Lung (tissue), 12 donors: ENCODE results near the gene TTC27. TPM values are rescaled to one million over a fixed set of nuclear protein-coding genes. Genes with fewer than 3 reads are reported as not detected.
A peak's percentile ranks its signal among the peaks of the same experiment; 100 is the strongest.

Source experiments
- ATAC-seq: fragments of 200-7000 bp; cut with Tn5 transposase; one replicate; pipeline ENCODE4 v1.9.1; 2020; ENCODE audit warnings: moderate number of reproducible peaks; ENCODE audit not compliant: insufficient read depth, low FRiP score
- DNase-seq, 3 donors: peaks; one replicate each; pipeline ENCODE4 v3.0.0-alpha.2; 2013 to 2017
- H3K27ac ChIP-seq, 2 donors: one replicate each; pipeline ENCODE4 v1.5.1; 2013; ENCODE audit warnings: mild to moderate bottlenecking in 2 of 2, moderate library complexity in 2 of 2, control low read depth in 1 of 2, inconsistent platforms in 1 of 2, low read depth in 1 of 2, low read length in 1 of 2
- H3K27me3 ChIP-seq, 3 donors: one replicate each; pipeline ENCODE4 v1.5.1; 2013; ENCODE audit warnings: low read length in 2 of 3; ENCODE audit not compliant: control insufficient read depth in 3 of 3, insufficient read depth in 3 of 3
- H3K36me3 ChIP-seq, 4 donors: one replicate each; pipeline ENCODE4 v1.5.1; 2013; ENCODE audit warnings: low read length in 4 of 4, mild to moderate bottlenecking in 1 of 4, moderate library complexity in 1 of 4; ENCODE audit not compliant: control insufficient read depth in 4 of 4, insufficient read depth in 4 of 4
- H3K4me1 ChIP-seq, 5 donors: one replicate each; pipeline ENCODE4 v1.5.1; 2013; ENCODE audit warnings: low read length in 5 of 5, mild to moderate bottlenecking in 2 of 5, moderate library complexity in 1 of 5; ENCODE audit not compliant: control insufficient read depth in 5 of 5, insufficient read depth in 5 of 5
- H3K4me3 ChIP-seq: one replicate; pipeline ENCODE4 v1.5.1; 2013; ENCODE audit warnings: mild to moderate bottlenecking, control low read depth, moderate library complexity
- H3K9ac ChIP-seq, 2 donors: one replicate each; pipeline ENCODE4 v1.5.1; 2013; ENCODE audit warnings: low read length in 2 of 2, control low read depth in 1 of 2; ENCODE audit not compliant: insufficient read depth in 1 of 2
- H3K9me3 ChIP-seq, 4 donors: one replicate each; pipeline ENCODE4 v1.5.1; 2013; ENCODE audit warnings: low read length in 3 of 4, mild to moderate bottlenecking in 1 of 4, moderate library complexity in 1 of 4; ENCODE audit not compliant: control insufficient read depth in 4 of 4, insufficient read depth in 3 of 4
- CTCF ChIP-seq: IDR thresholded peaks from 2 replicates; pipeline ENCODE4 v1.5.1; 2012; ENCODE audit warnings: mild to moderate bottlenecking; ENCODE audit errors: control extremely low read depth, extremely low read depth
- WGBS, 2 donors: extraction: QIAGEN DNeasy Blood & Tissue Kit; methylation state at CpG; one replicate each; pipeline ENCODE4 v1.1.7; 2013; 5-methylcytosine and 5-hydroxymethylcytosine counted together
- polyA plus RNA-seq, 2 donors: library from polyadenylated mRNA; stranded (reverse); fragments of 200-250 nt; gene quantifications; one replicate each; pipeline ENCODE4 v1.2.1, GENCODE V29; 2013
- total RNA-seq, 2 donors: library from RNA; depleted of rRNA in 1 of 2; stranded (reverse); fragments of >200 nt in 1 of 2; gene quantifications; one replicate each; pipeline ENCODE4 v1.2.1, GENCODE V29; 2014 to 2021
- donor health status: control.
- donor health status: control.
- donor health status: Bipolar disorder and iron deficiency.
- donor health status: healthy.
- donor health status: DM: yes; HTN: yes; CAD: no.

Gene TTC27
- total and polyA plus RNA-seq, 4 donors: 5.2 to 17.4 (median 12.3) TPM

GRCh38 chr2:32862269-32863055 lies 234.6 kb downstream of the TTC27 start:
- no peak for DNase-seq

GRCh38 chr2:32863326-32863725 lies 235.5 kb downstream of the TTC27 start:
- H3K9ac ChIP-seq: no peak overlapping the region
- H3K9me3 ChIP-seq: no peaks in the 10 kb centered on the region
- DNase-seq (no peak), ATAC-seq (no peak)
- no peak for TF ChIP-seq CTCF
- H3K4me3 ChIP-seq: no peak overlapping the region
- 84 to 88% methylated on average over 2 of the region's 2 CpGs for WGBS, 2 donors
- no peaks in the 10 kb centered on the region for H3K27me3 ChIP-seq
- no peak overlapping the region for H3K27ac ChIP-seq
- no peaks in the 10 kb centered on the region for H3K36me3 ChIP-seq
- peaks cover 0 to 13% (median 0%) of the 10 kb centered on the region in 5 donors for H3K4me1 ChIP-seq

More at GRCh38 chr2:32862269-32863055, 234.6 kb downstream of the TTC27 start:
- TF ChIP-seq CTCF: no peak
- no peaks in the 10 kb centered on the region for H3K27me3 ChIP-seq
- no peak overlapping the region for H3K9ac ChIP-seq
- no peak overlapping the region for H3K4me3 ChIP-seq
- no peaks in the 10 kb centered on the region for H3K9me3 ChIP-seq
- H3K4me1 ChIP-seq: peaks cover 0 to 13% (median 0%) of the 10 kb centered on the region in 5 donors
- 78 to 82% methylated on average over 4 of the region's 4 CpGs for WGBS, 2 donors
- H3K27ac ChIP-seq: no peak overlapping the region
- H3K36me3 ChIP-seq: no peaks in the 10 kb centered on the region
- no peak for ATAC-seq

- H3K4me1 ChIP-seq: peaks cover 0 to 13% (median 0%) of the 10 kb centered on the region in 5 donors
- TF ChIP-seq CTCF: no peak
- H3K27ac ChIP-seq: no peak overlapping the region
- no peaks in the 10 kb centered on the region for H3K27me3 ChIP-seq
- H3K36me3 ChIP-seq: no peaks in the 10 kb centered on the region
- H3K4me3 ChIP-seq: no peak overlapping the region
- WGBS, 2 donors: 91 to 99% methylated on average over 7 of the region's 7 CpGs
- ATAC-seq (no peak), DNase-seq (peak in 1 of 3 donors; percentile 24)
- no peak overlapping the region for H3K9ac ChIP-seq
- H3K9me3 ChIP-seq: no peaks in the 10 kb centered on the region
Measured at GRCh38 chr2:32863803-32864202, 236.0 kb downstream of the TTC27 start.
